Activated B cell treated with CpG ODN at 0.5 μM for 24 hours (primary cell): Measurements from ENCODE around the gene NLGN4X. TPM values are rescaled to one million over a fixed set of nuclear protein-coding genes. Genes with fewer than 3 reads are reported as not detected.

Experiments used
- ATAC-seq: fragments of 200-7000 bp; cut with Tn5 transposase; one replicate; pipeline ENCODE4 v1.10.0; 2021; ENCODE audit warnings: low read depth, mild to moderate bottlenecking, moderate library complexity
- CTCF ChIA-PET: fragments of 350-600 bp; sonication (Branson Sonifier 250); formaldehyde crosslinking; loops from one replicate; lab custom pipeline; 2021; ENCODE audit warnings: antibody characterized with exemption; lab: Charles Lee
- POLR2A ChIA-PET: fragments of 350-600 bp; sonication (Branson Sonifier 250); formaldehyde crosslinking; loops from one replicate; lab custom pipeline; 2021; ENCODE audit warnings: antibody characterized with exemption; lab: Charles Lee
- DNase-seq: peaks from one replicate; pipeline ENCODE4 v3.0.0; 2022
- H3K27ac Mint-ChIP-seq: one replicate; pipeline ENCODE4 v1.8.0; 2020; ENCODE audit warnings: mixed read lengths
- H3K27me3 Mint-ChIP-seq: one replicate; pipeline ENCODE4 v1.8.0; 2021; ENCODE audit warnings: mixed read lengths
- H3K36me3 Mint-ChIP-seq: one replicate; pipeline ENCODE4 v1.8.0; 2021; ENCODE audit warnings: low read depth, mixed read lengths
- H3K4me1 Mint-ChIP-seq: one replicate; pipeline ENCODE4 v1.8.0; 2021; ENCODE audit warnings: mixed read lengths
- H3K4me3 Mint-ChIP-seq: one replicate; pipeline ENCODE4 v1.8.0; 2020; ENCODE audit warnings: mild to moderate bottlenecking, mixed read lengths
- H3K9me3 Mint-ChIP-seq: one replicate; pipeline ENCODE4 v1.8.0; 2020; ENCODE audit warnings: mixed read lengths
- intact Hi-C: fragments of 100-400 bp; cut with micrococcal nuclease; formaldehyde crosslinking; loops from one replicate; pipeline ENCODE4 v1.15.1; 2024
- total RNA-seq: library from RNA; stranded (reverse); gene quantifications from 2 replicates; pipeline ENCODE4 v1.2.3, GENCODE V29; 2022
- TF ChIP-seq, protein P1 (sequence below): fragments of 200-600 bp; IDR thresholded peaks from one replicate; pipeline ENCODE4 v1.8.0; 2022; ENCODE audit warnings: antibody characterized with exemption, mild to moderate bottlenecking

NLGN4X gene
- total RNA-seq, 1 donor from 2014 or later = 0.35 TPM

DNA sequence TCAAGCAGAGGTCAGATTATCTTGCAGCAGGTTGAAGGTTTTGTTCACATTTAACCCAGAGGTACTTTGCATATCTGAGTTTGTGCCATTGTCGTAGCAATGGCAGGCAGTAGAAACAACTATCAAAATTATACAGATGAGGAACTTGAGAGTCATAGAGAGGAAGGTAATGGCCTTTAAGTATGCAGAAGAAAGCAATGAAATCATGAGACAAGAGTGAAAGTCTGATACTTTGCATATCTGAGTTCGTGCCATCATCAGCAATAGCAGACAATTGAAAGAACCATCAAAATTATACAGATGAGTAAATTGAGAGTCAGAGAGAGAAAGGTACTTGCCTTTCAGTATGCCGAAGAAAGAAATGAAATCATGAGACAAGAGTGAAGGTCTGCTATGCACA, 154.1 kb downstream of the NLGN4X start:
- Mint-ChIP-seq H3K4me3 (no peak overlapping the region), H3K36me3 (no peaks in the 10 kb centered on the region), H3K27ac (no peak overlapping the region), H3K27me3 (no peaks in the 10 kb centered on the region), H3K9me3 (no peaks in the 10 kb centered on the region), H3K4me1 (no peaks in the 10 kb centered on the region)
- intact Hi-C loops = no loop called here
- CTCF ChIA-PET = no interaction called here
- no peak for ATAC-seq
- TF ChIP-seq, protein P1, sequence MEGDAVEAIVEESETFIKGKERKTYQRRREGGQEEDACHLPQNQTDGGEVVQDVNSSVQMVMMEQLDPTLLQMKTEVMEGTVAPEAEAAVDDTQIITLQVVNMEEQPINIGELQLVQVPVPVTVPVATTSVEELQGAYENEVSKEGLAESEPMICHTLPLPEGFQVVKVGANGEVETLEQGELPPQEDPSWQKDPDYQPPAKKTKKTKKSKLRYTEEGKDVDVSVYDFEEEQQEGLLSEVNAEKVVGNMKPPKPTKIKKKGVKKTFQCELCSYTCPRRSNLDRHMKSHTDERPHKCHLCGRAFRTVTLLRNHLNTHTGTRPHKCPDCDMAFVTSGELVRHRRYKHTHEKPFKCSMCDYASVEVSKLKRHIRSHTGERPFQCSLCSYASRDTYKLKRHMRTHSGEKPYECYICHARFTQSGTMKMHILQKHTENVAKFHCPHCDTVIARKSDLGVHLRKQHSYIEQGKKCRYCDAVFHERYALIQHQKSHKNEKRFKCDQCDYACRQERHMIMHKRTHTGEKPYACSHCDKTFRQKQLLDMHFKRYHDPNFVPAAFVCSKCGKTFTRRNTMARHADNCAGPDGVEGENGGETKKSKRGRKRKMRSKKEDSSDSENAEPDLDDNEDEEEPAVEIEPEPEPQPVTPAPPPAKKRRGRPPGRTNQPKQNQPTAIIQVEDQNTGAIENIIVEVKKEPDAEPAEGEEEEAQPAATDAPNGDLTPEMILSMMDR = no peak
- POLR2A ChIA-PET = no interaction called here
- no peak for DNase-seq

DNA sequence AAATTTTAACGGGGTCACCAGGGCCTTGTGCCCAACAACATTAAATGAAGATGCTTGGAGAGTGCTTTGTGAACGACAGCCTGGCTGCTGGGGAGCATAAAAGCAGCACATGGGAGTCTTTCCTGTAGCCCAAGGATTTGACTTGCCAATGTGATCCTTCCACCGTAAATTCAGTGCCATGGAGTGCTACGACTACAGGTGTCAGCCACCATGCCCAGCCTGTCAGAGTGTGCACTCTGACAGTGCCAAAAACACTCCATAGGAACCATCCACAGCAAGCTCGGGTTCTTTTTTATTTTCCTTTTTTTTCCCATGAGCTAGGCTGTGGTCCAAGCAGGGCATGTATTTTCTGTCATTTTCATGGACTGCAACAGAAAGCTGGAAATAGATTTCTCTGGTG, 156.9 kb downstream of the NLGN4X start:
- intact Hi-C loops = no loop called here
- no peak for ATAC-seq
- ChIA-PET CTCF (no interaction called here), POLR2A (no interaction called here)
- H3K4me1 Mint-ChIP-seq = no peaks in the 10 kb centered on the region
- H3K36me3 Mint-ChIP-seq = no peaks in the 10 kb centered on the region
- no peaks in the 10 kb centered on the region for H3K9me3 Mint-ChIP-seq
- H3K27me3 Mint-ChIP-seq = no peaks in the 10 kb centered on the region
- no peak overlapping the region for H3K4me3 Mint-ChIP-seq
- H3K27ac Mint-ChIP-seq = no peak overlapping the region
- TF ChIP-seq, protein P1 = no peak
- no peak for DNase-seq

DNA sequence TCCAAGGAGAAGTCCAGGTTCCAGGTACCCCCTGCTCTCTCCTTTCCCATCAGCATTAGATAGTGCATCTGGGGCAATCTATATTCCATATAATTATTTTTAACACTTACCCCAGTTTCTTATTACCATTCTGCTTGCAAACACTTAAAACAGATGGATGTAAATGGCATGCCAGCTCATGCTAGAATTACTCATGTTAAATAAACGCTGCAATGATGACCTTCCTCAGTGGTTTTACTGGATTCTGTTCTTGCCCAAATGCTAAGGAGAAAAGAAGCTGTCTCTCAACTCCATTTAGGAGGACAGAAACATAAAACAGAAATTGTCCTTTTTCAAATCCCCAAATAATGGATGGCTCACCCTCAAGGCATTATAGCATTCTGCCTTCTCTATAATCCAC, 161.1 kb downstream of the NLGN4X start:
- ChIA-PET POLR2A (no interaction called here), CTCF (no interaction called here)
- Mint-ChIP-seq H3K27ac (no peak overlapping the region), H3K4me1 (no peaks in the 10 kb centered on the region), H3K36me3 (no peaks in the 10 kb centered on the region), H3K4me3 (no peak overlapping the region), H3K27me3 (no peaks in the 10 kb centered on the region), H3K9me3 (no peaks in the 10 kb centered on the region)
- DNase-seq (no peak), ATAC-seq (no peak)
- TF ChIP-seq, protein P1 = no peak
- intact Hi-C loops = no loop called here

DNA sequence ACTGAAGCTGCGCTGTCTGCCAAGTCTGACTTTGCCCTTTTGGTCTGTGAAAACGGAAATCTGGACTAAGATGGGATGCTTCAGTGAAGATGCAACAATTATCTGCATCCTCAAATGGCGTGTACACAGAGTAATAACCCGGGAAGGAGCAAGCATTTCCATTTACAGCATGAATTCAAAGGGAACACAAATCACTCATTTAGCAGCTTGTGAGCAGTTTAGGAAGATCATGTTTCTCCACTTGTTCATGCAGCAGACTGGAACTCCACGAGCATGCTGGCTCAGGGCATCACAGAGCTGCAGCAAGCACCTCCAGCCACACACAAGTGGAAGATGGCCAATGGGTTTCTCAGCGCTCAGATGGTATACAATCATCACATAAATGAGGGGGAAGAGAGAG, 175.5 kb downstream of the NLGN4X start:
- CTCF ChIA-PET = no interaction called here
- POLR2A ChIA-PET = no interaction called here
- no peak for ATAC-seq

DNA sequence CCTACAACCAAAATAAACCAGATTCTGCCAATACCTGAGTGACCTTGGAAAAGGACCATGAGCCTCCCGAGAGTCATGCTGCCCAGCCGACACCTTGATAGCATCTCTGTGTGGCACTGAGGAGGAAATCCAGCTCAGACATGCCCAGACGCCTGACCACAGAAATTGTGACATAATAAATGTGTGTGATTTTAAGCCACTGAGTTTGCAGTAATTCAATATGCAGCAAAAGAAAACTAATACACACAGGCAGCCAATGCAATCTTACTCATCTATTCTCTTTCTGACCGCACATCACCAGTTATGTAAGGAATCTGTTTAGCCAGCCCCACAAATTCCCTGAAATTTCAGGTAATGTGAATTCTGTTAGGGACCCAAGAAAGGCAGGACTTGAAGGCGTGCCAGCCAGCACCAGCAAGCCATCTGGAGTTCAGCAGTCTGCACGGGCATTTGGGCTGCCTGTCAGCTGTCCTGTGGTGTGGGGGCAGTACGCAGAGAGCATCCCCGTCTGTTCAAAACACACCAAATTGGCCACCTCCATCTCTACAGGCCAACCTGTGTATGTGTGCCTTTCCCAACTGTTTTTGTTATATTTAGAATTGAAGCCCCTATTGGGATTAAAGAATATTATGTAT, 176.4 kb downstream of the NLGN4X start:
- no peaks in the 10 kb centered on the region for H3K4me1 Mint-ChIP-seq
- intact Hi-C loops = no loop called here
- DNase-seq = no peak
- H3K4me3 Mint-ChIP-seq = no peak overlapping the region
- TF ChIP-seq, protein P1 = no peak
- CTCF ChIA-PET = no interaction called here
- no peak overlapping the region for H3K27ac Mint-ChIP-seq
- H3K36me3 Mint-ChIP-seq = no peaks in the 10 kb centered on the region
- no peaks in the 10 kb centered on the region for H3K9me3 Mint-ChIP-seq
- H3K27me3 Mint-ChIP-seq = no peaks in the 10 kb centered on the region
- POLR2A ChIA-PET = no interaction called here
- ATAC-seq = no peak

More for the DNA sequence above, 175.5 kb downstream of the NLGN4X start:
- Mint-ChIP-seq H3K36me3 (no peaks in the 10 kb centered on the region), H3K4me3 (no peak overlapping the region), H3K27ac (no peak overlapping the region), H3K27me3 (no peaks in the 10 kb centered on the region), H3K4me1 (no peaks in the 10 kb centered on the region), H3K9me3 (no peaks in the 10 kb centered on the region)
- no peak for DNase-seq
- TF ChIP-seq, protein P1 = no peak
- intact Hi-C loops = no loop called here
